SKM-1 treated with dmso at 0.1 percent for 144 hours (cell line): ENCODE results near the gene PTCD2.
A peak's percentile ranks its signal among the peaks of the same experiment; 100 is the strongest.

Source experiments
- DNase-seq: peaks from one replicate; lab custom pipeline; 2025; ENCODE audit not compliant: unreplicated experiment; lab: John Stamatoyannopoulos, UW

The PTCD2 gene

GRCh38 chr5:72319976-72320752, at the start of gene PTCD2, which contains the start of gene MRPS27:
TSS of gene PTCD2 (plus strand) at chr5:72320373. CDS start at chr5:72320383, 10 bp downstream.
TSS of gene MRPS27 (minus strand) at chr5:72320240. CDS start at chr5:72320221, 19 bp downstream.
- DNase-seq = peak; percentile 98

DNA sequence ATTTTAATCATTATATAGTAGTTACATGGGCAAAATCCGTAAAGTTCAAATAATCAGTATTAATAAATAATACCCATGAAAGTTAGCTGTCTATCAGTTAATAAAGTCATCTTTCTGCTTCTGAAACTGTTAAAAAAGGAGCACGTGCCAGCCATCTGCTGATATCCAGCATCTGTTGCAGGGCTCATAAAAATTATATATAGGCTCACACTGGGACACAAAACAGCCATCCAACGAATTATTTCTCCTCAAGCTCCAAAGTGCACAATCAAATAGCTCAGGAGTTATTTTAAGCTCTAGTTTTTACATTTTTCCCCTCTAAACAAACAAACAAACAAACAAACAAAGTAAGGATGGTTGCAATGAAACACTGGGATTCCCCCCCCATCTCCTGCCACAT, 48.5 kb upstream of the PTCD2 start:
- DNase-seq = no peak

- DNase-seq = no peak
Observed at GRCh38 chr5:72272398-72272797, 47.8 kb upstream of the PTCD2 start.

DNA sequence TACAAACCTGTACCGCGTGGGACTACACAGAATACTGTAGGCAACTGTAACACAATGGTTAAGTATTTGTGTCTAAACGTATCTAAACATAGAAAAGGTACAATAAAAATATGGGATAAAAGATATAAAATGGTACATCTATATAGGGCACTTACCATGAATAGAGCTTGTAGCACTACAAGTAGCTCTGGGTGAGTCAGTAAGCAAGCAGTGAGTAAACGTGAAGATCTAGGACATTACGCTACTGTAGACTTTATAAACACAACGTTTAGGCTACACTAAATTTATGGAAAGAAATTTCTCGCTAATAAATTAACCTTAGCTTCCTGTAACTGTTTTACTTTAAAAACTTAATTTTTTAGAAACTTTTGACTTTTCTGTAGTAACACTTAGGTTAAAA, 46.6 kb upstream of the PTCD2 start:
- no peak for DNase-seq

GRCh38 chr5:72276219-72276752, 43.9 kb upstream of the PTCD2 start:
- no peak for DNase-seq

GRCh38 chr5:72280581-72281069, 39.5 kb upstream of the PTCD2 start:
- no peak for DNase-seq

DNA sequence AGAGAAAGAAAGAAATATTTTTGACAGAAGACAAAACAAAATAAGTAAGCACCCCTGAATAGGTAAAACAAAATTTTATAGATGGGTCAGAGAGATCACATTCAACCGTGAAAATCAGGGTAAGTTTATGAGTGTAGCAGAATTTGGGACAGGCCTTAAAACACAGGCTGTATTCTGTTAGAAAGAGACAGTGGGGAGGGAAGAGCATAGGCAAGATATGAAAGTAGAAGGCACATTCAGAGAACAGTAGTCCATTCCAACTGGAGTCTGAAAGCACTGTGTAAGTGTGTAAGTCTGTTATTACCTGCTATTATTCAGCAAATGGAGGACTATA, 38.8 kb upstream of the PTCD2 start:
- DNase-seq = no peak

DNA sequence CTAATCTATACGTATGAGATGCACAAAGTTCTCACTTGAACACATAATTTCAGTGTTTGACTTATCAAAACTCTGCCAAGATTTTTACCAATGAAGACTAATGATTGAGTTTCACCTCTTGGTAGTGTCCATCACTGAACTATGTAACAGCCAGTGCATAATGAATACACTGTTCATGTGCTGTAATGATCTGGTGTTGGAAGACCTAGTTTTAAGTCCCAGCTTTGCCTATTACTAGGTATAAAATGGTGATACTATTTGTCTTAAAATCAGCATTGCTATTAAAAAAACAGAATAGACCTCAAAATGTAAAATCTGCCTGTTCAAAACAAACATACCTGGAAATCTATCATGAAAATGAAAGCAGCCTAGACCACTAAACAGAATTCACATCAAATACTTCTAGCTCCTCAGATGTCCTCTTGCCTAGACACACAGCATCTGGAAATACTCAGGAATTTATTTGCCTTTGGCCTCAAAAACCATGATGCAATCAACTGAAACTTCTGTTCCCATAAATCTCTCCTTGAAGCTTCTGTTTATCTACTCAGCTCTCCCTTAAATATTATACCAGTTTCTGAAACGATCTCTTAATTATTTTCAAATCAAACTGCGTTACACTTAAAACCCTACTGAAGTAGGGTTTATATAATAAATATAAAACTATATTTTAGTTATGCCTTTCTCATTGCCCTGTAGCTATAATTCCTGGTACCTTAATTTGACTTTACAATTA, 38.2 kb upstream of the PTCD2 start:
- no peak for DNase-seq

DNA sequence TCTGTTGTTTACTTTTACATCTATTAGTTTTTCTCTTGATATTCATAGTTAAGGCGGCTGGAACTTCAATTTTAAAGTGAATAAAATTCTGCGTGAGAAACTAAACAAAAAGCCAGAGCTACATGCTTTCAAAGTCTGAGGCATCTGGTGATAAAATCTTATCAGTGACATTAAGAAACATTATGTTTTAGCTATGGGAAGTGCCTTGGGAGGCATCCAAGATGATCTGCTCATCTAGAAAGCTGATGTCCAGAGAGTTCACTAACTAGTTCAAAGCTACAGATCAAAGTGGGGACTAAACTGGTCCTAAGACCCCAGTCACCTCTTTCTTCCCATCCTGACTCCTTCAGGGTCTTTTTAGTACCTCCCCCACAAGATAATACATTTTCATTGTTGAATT, 37.3 kb upstream of the PTCD2 start:
- no peak for DNase-seq

DNA sequence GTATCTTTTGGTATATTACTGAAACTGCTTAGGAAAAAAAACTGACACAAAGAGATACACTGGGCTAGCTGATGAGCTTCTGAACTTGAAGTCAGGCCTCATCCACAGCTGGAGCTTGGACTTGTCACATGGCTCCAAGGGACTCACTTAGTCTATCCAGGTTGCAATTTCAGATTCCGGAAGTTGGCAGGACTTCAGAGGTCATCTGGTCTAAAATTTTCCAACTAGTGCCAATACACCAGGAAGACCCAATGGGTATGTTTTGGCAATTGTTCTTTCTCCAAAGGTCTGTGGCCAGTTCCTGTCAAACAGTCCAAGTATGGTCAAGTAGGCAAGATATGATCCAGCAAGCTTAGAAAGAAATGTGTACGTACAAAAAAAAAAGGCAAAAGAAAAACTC, 36.8 kb upstream of the PTCD2 start:
- no peak for DNase-seq

- DNase-seq = peak; percentile 4
Observed at GRCh38 chr5:72284559-72285423, 35.4 kb upstream of the PTCD2 start.

DNA sequence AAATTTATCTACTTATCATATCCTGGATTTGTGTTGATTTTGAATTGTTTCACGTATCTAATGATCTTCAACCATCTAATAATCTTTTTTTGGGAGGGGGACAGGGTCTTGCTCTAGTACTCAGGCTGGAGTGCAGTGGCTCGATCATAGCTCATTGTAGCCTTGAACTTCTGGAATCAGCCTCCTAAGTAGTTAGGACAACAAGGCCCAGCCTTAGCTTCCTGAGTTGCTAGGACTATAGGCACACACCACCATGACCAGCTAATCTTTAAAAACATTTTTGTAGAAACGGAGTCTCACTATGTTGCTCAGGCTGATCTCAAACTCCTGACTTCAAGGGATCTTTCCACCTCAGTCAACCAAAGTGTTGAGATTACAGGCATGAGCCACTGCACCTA, 34.8 kb upstream of the PTCD2 start:
- no peak for DNase-seq

DNA sequence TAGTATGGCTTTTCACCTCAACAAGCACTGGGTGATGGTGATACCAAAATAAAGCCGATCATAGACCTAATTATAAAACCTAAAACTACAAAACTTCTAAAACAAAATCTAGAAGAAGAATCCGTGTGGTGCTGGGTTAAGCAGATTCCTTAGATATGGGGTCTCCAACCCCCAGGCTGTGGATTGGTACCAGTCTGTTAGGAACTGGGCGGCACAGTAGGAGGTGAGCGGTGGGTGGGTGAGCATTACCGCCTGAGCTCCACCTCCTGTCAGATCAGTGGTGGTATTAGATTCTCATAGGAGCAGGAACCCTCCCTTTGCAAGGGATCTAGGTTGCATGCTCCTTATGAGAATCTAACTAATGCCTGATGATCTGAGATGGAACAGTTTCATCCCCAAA, 33.4 kb upstream of the PTCD2 start:
- no peak for DNase-seq

- DNase-seq = no peak
Observed at GRCh38 chr5:72288924-72289323, 31.2 kb upstream of the PTCD2 start.

DNA sequence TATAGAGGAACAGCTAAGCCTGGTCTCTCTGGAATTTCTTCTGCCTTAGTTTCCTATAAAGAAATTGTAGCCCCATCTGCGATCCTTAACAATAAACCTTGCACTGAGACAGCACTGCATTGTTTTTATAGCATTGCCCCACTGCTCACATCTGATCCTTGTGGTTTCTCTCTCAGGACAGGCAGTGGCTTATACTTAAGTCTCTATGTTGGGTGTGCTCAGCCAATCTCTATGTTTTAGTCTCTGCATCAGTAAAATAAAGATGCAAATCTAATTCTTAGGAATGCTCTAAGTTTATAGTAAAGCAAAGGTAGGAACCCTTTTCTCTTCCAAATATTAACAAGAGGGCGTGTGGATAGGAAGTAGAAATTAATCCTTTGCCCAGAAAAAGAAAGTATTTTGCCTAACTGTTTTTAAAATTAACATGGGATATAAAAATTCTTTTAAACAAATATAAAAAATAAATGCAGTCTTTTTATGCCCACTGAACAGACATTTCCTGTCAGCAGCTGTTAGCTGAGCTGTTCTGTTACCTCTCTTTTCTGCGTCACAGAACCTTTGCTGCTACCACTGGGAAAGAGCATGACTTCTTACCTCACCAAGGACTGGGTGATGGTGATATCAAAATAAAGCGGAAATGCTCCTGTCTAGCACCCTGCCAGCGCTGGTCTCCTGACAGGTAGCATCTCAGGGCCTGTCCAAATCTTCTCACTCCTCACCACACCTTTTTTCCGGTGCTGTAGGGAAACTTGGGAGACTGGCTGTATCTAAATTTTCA, 29.6 kb upstream of the PTCD2 start:
- DNase-seq = no peak

DNA sequence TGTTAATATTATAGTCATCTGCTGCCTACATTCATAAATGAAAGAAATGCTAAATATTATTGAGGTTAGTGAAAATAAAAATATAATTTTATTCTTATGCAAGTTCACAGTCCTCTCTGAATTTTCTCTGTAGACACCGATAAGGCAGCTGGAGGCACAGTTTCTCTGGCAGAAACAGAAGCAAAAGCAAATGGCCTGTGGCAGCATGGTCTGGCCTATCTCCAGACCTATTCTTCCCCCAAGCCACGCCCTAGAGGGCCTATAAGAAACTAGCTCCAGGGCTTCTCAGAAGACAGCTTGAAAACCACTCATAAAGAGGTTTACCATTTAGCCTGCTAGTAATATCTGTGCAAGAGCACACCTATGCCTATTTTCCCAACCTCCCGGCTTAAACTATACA, 28.6 kb upstream of the PTCD2 start:
- no peak for DNase-seq

GRCh38 chr5:72292411-72292810, 27.8 kb upstream of the PTCD2 start:
- DNase-seq = no peak

GRCh38 chr5:72293495-72294055, 26.6 kb upstream of the PTCD2 start:
- no peak for DNase-seq

GRCh38 chr5:72294473-72294872, 25.7 kb upstream of the PTCD2 start:
- no peak for DNase-seq

- DNase-seq = no peak
Observed at GRCh38 chr5:72295539-72295938, 24.6 kb upstream of the PTCD2 start.
